ENCODE measurements around the gene SLC25A25. TPM values are rescaled to one million over a fixed set of nuclear protein-coding genes. Genes with fewer than 3 reads are reported as not detected.

The SLC25A25 gene
- total RNA-seq, 2 donors from 2014 or later = 20.5 to 26.2 TPM

GRCh38 chr9:128117613-128118471 lies 49.8 kb downstream of the SLC25A25 start:
- intact Hi-C loops (cut with DNase I, micrococcal nuclease) = loop anchor here in 1 of 2 donors (10.0 kb wide), 2 partner anchors 83 to 173 kb away; no protein-coding TSS in a partner anchor
- ATAC-seq (peak; percentile 22), DNase-seq (peak; percentile 87 to 97)

- DNase-seq (peak in 1 of 2 donors; percentile 22), ATAC-seq (no peak)
- intact Hi-C loops (cut with DNase I, micrococcal nuclease) = loop anchor here in 1 of 2 donors (10.0 kb wide), 2 partner anchors 84 to 174 kb away; no protein-coding TSS in a partner anchor
Measured at GRCh38 chr9:128118472-128118857, 50.4 kb downstream of the SLC25A25 start.

GRCh38 chr9:128118971-128119665 lies 51.1 kb downstream of the SLC25A25 start:
- intact Hi-C loops (cut with DNase I, micrococcal nuclease) = loop anchor here in 1 of 2 donors (10.0 kb wide), 2 partner anchors 84 to 174 kb away; no protein-coding TSS in a partner anchor
- ATAC-seq (no peak), DNase-seq (peak; percentile 4 to 26)

- ATAC-seq (no peak), DNase-seq (peak; percentile 9 to 18)
- intact Hi-C loops (cut with DNase I, micrococcal nuclease) = no loop called here
Measured at GRCh38 chr9:128120061-128120740, 52.2 kb downstream of the SLC25A25 start.

GRCh38 chr9:128120741-128121465 lies 52.9 kb downstream of the SLC25A25 start:
- intact Hi-C loops (cut with DNase I, micrococcal nuclease) = no loop called here
- DNase-seq (peak; percentile 2 to 21), ATAC-seq (no peak)

- DNase-seq (peak; percentile 1 to 19), ATAC-seq (no peak)
- intact Hi-C loops (cut with DNase I, micrococcal nuclease) = no loop called here
Measured at GRCh38 chr9:128121466-128121810, 53.4 kb downstream of the SLC25A25 start.

- DNase-seq (peak; percentile 9 to 24), ATAC-seq (no peak)
- intact Hi-C loops (cut with DNase I, micrococcal nuclease) = no loop called here
Measured at GRCh38 chr9:128121924-128122808, 54.1 kb downstream of the SLC25A25 start.

- peak in 1 of 2 donors; percentile 23 for DNase-seq
- ATAC-seq = no peak
- intact Hi-C loops (cut with DNase I, micrococcal nuclease) = no loop called here
Measured at GRCh38 chr9:128122809-128123175, 54.8 kb downstream of the SLC25A25 start.

GRCh38 chr9:128123451-128124080 lies 55.5 kb downstream of the SLC25A25 start:
- ATAC-seq = no peak
- peak in 1 of 2 donors; percentile 22 for DNase-seq
- intact Hi-C loops (cut with DNase I, micrococcal nuclease) = no loop called here

GRCh38 chr9:128124451-128124850 lies 56.4 kb downstream of the SLC25A25 start:
- intact Hi-C loops (cut with DNase I, micrococcal nuclease) = no loop called here
- DNase-seq (no peak), ATAC-seq (no peak)

GRCh38 chr9:128124873-128125579 lies 57.0 kb downstream of the SLC25A25 start:
- intact Hi-C loops (cut with DNase I, micrococcal nuclease) = no loop called here
- ATAC-seq (no peak), DNase-seq (peak; percentile 83 to 88)

GRCh38 chr9:128125580-128126354 lies 57.7 kb downstream of the SLC25A25 start:
- intact Hi-C loops (cut with DNase I, micrococcal nuclease) = no loop called here
- ATAC-seq (no peak), DNase-seq (peak; percentile 10 to 24)

GRCh38 chr9:128127568-128127989 lies 59.5 kb downstream of the SLC25A25 start, which contains the start of gene PTGES2:
Gene PTGES2 (minus strand): TSS chr9:128127729. CDS start chr9:128127717, 12 bp downstream.
- ATAC-seq (peak; percentile 73), DNase-seq (peak; percentile 76 to 90)
- intact Hi-C loops (cut with DNase I, micrococcal nuclease) = no loop called here

- peak; percentile 85 to 86 for DNase-seq
- peak; percentile 79 for ATAC-seq
- intact Hi-C loops (cut with DNase I, micrococcal nuclease) = no loop called here
Measured at GRCh38 chr9:128127990-128128835, 60.2 kb downstream of the SLC25A25 start.
